ENCODE data around the gene BTBD9. TPM values are rescaled to one million over a fixed set of nuclear protein-coding genes. Genes with fewer than 3 reads are reported as not detected.
A peak's percentile ranks its signal among the peaks of the same experiment; 100 is the strongest.

BTBD9 gene
- total and polyA plus RNA-seq, 9 of the 15 experiments (the other 6 are each of a cell fraction or from before 2014, with no cell fraction given): 0.08 to 1.6 (median 0.58) TPM

- ChIA-PET CTCF (ENCODE audit: low intra/inter-chr PET ratio) (no interaction called here), POLR2A (no interaction called here)
- H3K9me3 ChIP-seq (replicated peaks; ENCODE audit: control insufficient read depth, insufficient read depth, low read depth, low read length): no peaks in the 10 kb centered on the region
- in situ Hi-C loops (cut with MboI): no loop called here
- no peak for DNase-seq (ENCODE audit: extremely low read depth in 1 of 4, low spot score in 3 of 4)
- no peaks in the 10 kb centered on the region for H3K79me2 ChIP-seq (ENCODE audit: control insufficient read depth, insufficient read depth, low read length)
- no peaks in the 10 kb centered on the region for H3K9me1 ChIP-seq (ENCODE audit: control insufficient read depth, insufficient read depth, low read length)
- WGBS (ENCODE audit: insufficient coverage, low coverage, missing lambda C conversion rate): 17% methylated on average over 2 of the region's 2 CpGs
- no peak overlapping the region for H3K4me3 ChIP-seq
- no peaks in the 10 kb centered on the region for H4K20me1 ChIP-seq (replicated peaks; ENCODE audit: control insufficient read depth, insufficient read depth, low read length)
- H3K4me2 ChIP-seq (ENCODE audit: insufficient read depth, low read length): no peak overlapping the region
- H3K9ac ChIP-seq (ENCODE audit: insufficient read depth in 1 of 2, low read depth in 2 of 2, low read length in 2 of 2): no peak overlapping the region
- H3K4me1 ChIP-seq (replicated peaks in 1 of 2; ENCODE audit: control insufficient read depth in 2 of 2, insufficient read depth in 2 of 2, low read length in 2 of 2): no peaks in the 10 kb centered on the region
- H3K36me3 ChIP-seq (ENCODE audit: control insufficient read depth, insufficient read depth, low read length): no peaks in the 10 kb centered on the region
- no peak for FAIRE-seq
- no TSS peak for BruUV-seq (replicated peaks)
- intact Hi-C loops (cut with micrococcal nuclease): no loop called here
- H2AFZ ChIP-seq (ENCODE audit: low read depth, low read length): no peak overlapping the region
- TF ChIP-seq C11orf30 (IDR thresholded peaks at IDR 0.05; ENCODE audit: low read depth): peak; percentile 34; the same call in 1 of the 2 replicates
- no peak for TF ChIP-seq TCF7L2 (IDR thresholded peaks at IDR 0.05; ENCODE audit: low read depth, low read length)
- H3K27me3 ChIP-seq (ENCODE audit: control insufficient read depth in 2 of 2, insufficient read depth in 2 of 2, low read length in 2 of 2): no peaks in the 10 kb centered on the region
- no peak overlapping the region for H3K27ac ChIP-seq (ENCODE audit: extremely low read depth, low read depth, low read length)
- ATAC-seq: no peak
Measured at GRCh38 chr6:38387461-38387860, 252.3 kb downstream of the BTBD9 start.

- WGBS (ENCODE audit: insufficient coverage, low coverage, missing lambda C conversion rate): 2% methylated on average over 5 of the region's 7 CpGs
- ATAC-seq (no peak), DNase-seq (ENCODE audit: extremely low read depth in 1 of 4, low spot score in 3 of 4) (no peak), FAIRE-seq (no peak)
- Histone ChIP-seq H4K20me1 (replicated peaks; ENCODE audit: control insufficient read depth, insufficient read depth, low read length) (0 out of 2 replicates have a peak, but pooled peaks cover 3% of the 10 kb centered on the region), H3K79me2 (ENCODE audit: control insufficient read depth, insufficient read depth, low read length) (no peaks in the 10 kb centered on the region), H3K9me3 (replicated peaks; ENCODE audit: control insufficient read depth, insufficient read depth, low read depth, low read length) (no peaks in the 10 kb centered on the region), H3K4me2 (ENCODE audit: insufficient read depth, low read length) (no peak overlapping the region), H3K36me3 (ENCODE audit: control insufficient read depth, insufficient read depth, low read length) (no peaks in the 10 kb centered on the region), H3K27ac (ENCODE audit: extremely low read depth, low read depth, low read length) (no peak overlapping the region), H3K9me1 (ENCODE audit: control insufficient read depth, insufficient read depth, low read length) (no peaks in the 10 kb centered on the region), H3K4me3 (no peak overlapping the region), H2AFZ (ENCODE audit: low read depth, low read length) (no peak overlapping the region), H3K9ac (ENCODE audit: insufficient read depth in 1 of 2, low read depth in 2 of 2, low read length in 2 of 2) (no peak overlapping the region), H3K27me3 (ENCODE audit: control insufficient read depth in 2 of 2, insufficient read depth in 2 of 2, low read length in 2 of 2) (no peaks in the 10 kb centered on the region), H3K4me1 (replicated peaks in 1 of 2; ENCODE audit: control insufficient read depth in 2 of 2, insufficient read depth in 2 of 2, low read length in 2 of 2) (no peaks in the 10 kb centered on the region)
- CTCF ChIA-PET (ENCODE audit: low intra/inter-chr PET ratio): no interaction called here
- intact Hi-C loops (cut with micrococcal nuclease) (no loop called here), in situ Hi-C loops (cut with MboI) (no loop called here)
- BruUV-seq (replicated peaks): no TSS peak
- POLR2A ChIA-PET: no interaction called here
- TF ChIP-seq ZBTB12 (CRISPR knock-in tag; IDR thresholded peaks at IDR 0.05) (no peak), PBX2 (CRISPR knock-in tag; IDR thresholded peaks at IDR 0.05; ENCODE audit: low read depth) (no peak), PBX2 (tag; conservative IDR thresholded peaks at IDR 0.05; ENCODE audit: low read depth) (no peak), CREB3L1 (IDR thresholded peaks at IDR 0.05; ENCODE audit: borderline replicate concordance, low read depth) (no peak), TAF1 (IDR thresholded peaks at IDR 0.05; ENCODE audit: control insufficient read depth, extremely low read depth, insufficient read depth, low read length, severe bottlenecking) (no peak), ESRRA (IDR thresholded peaks at IDR 0.05; ENCODE audit: borderline replicate concordance, low read depth) (no peak), NCOA6 (IDR thresholded peaks at IDR 0.05) (no peak), NCOA1 (IDR thresholded peaks at IDR 0.05; ENCODE audit: low read depth) (no peak)
Measured at GRCh38 chr6:38378801-38379200, 260.9 kb downstream of the BTBD9 start.
